GM19372 (cell line): Measurements from ENCODE around the gene ZNF281.
"Not testable (repeated sequence)": the region's sequence is repeated elsewhere in the genome, so short reads cannot be mapped to it uniquely, and the experiment has no call there.

Experiments
- ATAC-seq: cut with Tn5 transposase; IDR thresholded peaks from one replicate; pipeline ENCODE4 v1.9.1; 2021; ENCODE audit warnings: mild to moderate bottlenecking, low read depth, moderate library complexity; ENCODE audit not compliant: unreplicated experiment

Gene ZNF281

GRCh38 chr1:200367841-200368534, 41.8 kb downstream of the ZNF281 start:
- no peak for ATAC-seq

- no peak for ATAC-seq
Observed at GRCh38 chr1:200366577-200367253, 43.1 kb downstream of the ZNF281 start.

- ATAC-seq, result no peak
Observed at GRCh38 chr1:200365897-200366426, 43.9 kb downstream of the ZNF281 start.

- no peak for ATAC-seq
Observed at GRCh38 chr1:200364831-200365230, 45.0 kb downstream of the ZNF281 start.

DNA sequence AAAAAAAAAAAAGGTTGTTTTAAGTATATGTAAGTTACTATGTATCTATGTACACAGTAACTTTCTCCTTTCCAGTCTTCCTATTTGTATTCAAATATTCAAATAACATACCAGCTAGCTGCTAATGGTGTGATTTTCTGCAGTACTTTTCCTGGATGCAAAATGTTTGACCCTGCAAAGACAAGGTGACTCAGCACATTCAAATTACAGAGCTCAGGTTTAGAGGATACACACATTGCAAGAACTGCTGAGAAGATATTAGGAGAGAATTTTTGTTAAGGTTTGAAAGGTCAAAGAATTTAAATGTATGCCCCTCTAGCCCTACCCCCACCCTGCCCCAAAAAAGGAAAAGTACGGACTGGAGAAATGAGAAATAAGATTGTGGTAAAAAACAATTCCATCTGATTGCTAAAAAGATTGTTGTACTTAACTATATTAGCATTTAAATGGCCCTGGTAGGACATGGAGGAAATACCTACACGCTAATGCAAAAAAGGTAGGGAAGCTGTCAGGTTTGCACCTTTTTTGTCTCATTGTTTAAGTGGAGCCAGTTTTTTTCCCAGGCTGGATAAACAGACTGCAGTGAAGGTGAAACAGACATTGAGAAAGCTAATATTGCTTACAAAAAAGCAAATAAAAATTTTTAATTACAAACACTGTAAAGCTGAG, 45.6 kb downstream of the ZNF281 start:
- ATAC-seq, result no peak

DNA sequence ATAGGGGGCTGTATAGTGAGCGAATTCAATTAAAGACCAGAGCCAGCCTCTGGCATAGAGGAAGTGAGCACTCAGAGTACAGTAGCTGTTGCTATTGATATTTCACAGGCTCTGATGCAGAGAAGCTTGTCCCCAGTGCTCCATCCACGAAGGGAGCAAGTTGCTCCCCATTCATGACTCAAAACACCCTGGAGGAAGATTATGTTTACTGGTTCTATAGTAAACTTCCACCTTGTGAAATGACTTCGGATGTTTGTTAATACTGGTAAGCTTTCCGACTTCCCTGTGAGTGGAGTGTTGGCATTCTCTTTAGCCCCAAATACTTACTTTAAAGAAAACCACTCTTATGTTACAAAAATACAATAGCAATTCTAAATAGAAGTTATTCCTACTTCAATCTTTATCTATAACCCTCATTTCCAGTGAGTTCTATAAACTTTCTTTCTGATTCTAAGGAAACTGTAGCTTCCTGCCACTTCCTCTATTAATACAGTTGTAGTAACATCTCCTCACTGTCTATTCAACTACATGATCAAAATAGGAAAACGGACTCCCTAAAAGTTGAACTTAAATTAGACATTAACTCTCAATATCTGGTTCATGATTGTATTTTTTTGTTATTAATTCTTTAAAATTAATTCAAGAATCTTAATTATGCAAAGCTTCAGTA, 46.4 kb downstream of the ZNF281 start:
- ATAC-seq, result no peak

GRCh38 chr1:200362421-200362820, 47.4 kb downstream of the ZNF281 start:
- no peak for ATAC-seq

GRCh38 chr1:200359610-200360163, 50.1 kb downstream of the ZNF281 start:
- no peak for ATAC-seq

- not testable (repeated sequence) for ATAC-seq
Observed at GRCh38 chr1:200357925-200358324, 51.9 kb downstream of the ZNF281 start.

- no peak for ATAC-seq
Observed at GRCh38 chr1:200355801-200356200, 54.0 kb downstream of the ZNF281 start.
